ENCODE measurements around the gene MTHFD2L. TPM values are rescaled to one million over a fixed set of nuclear protein-coding genes. Genes with fewer than 3 reads are reported as not detected.

MTHFD2L gene
- total and polyA plus RNA-seq, 10 of the 15 experiments (the other 5 are each of a cell fraction or from before 2014, with no cell fraction given) = 4.8 to 25.4 (median 14.4) TPM

DNA sequence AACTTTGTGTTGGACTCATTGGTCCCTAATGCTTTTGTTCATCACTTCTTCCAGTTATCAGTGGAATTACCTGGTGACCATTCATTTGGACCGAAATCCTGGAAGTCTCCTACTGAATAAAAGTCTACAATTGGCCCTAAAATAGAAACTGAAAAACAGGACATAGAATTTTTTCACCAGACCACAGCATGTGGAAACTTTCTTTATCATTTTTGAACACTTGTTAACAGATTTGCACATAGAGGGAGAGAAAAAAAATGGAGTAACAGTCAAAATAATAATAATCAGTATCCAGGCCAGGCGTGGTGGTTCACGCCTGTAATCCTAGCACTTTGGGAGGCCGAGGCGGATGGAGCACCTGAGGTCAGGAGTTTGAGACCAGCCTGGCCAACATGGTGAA lies 157.5 kb downstream of the MTHFD2L start (continued):
- no peak for TF ChIP-seq SRF (IDR thresholded peaks at IDR 0.05; ENCODE audit: low read depth in 2 of 2, low read length in 2 of 2)
- no peak for TF ChIP-seq ZBTB33 (IDR thresholded peaks at IDR 0.05)
- TF ChIP-seq ATF2 (IDR thresholded peaks at IDR 0.05; ENCODE audit: low read length) = no peak
- TF ChIP-seq, protein P1, sequence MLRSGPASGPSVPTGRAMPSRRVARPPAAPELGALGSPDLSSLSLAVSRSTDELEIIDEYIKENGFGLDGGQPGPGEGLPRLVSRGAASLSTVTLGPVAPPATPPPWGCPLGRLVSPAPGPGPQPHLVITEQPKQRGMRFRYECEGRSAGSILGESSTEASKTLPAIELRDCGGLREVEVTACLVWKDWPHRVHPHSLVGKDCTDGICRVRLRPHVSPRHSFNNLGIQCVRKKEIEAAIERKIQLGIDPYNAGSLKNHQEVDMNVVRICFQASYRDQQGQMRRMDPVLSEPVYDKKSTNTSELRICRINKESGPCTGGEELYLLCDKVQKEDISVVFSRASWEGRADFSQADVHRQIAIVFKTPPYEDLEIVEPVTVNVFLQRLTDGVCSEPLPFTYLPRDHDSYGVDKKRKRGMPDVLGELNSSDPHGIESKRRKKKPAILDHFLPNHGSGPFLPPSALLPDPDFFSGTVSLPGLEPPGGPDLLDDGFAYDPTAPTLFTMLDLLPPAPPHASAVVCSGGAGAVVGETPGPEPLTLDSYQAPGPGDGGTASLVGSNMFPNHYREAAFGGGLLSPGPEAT (IDR thresholded peaks at IDR 0.05; ENCODE audit: low read depth) = no peak
- TF ChIP-seq, protein P2, sequence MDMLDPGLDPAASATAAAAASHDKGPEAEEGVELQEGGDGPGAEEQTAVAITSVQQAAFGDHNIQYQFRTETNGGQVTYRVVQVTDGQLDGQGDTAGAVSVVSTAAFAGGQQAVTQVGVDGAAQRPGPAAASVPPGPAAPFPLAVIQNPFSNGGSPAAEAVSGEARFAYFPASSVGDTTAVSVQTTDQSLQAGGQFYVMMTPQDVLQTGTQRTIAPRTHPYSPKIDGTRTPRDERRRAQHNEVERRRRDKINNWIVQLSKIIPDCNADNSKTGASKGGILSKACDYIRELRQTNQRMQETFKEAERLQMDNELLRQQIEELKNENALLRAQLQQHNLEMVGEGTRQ (IDR thresholded peaks at IDR 0.05; ENCODE audit: borderline replicate concordance, low read depth, low read length) = no peak

DNA sequence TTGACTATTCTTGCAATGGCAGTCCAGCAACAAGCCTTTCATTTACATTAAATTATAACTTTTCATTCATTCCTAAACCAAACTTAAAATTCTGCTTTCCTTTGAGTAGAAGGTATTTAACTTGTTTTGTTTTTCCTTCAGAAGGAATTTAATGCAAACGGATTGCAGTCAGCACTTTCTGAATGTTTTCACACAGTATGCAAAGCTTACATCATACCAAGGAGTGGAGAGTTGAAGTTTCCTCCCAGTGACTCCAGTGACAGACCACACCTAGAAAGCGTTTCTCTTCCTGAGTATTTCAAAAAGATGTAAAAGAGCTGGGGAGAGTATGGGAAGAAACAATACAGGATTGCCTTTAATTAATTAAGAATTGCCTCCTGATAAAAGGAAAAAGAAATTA lies 158.5 kb downstream of the MTHFD2L start:
- ChIA-PET SMC1A (ENCODE audit: uncharacterized antibody, unreplicated experiment) (interaction anchor here (0.6 to 3.2 kb wide), 4 partner anchors 88 to 751 kb away, joined by 3 to 13 read pairs (median 5); no protein-coding TSS in a partner anchor), CTCF (interaction anchor here (0.6 to 7.1 kb wide), 4 partner anchors 88 to 360 kb away, joined by 3 to 55 read pairs (median 12); no protein-coding TSS in a partner anchor), POLR2A (no interaction called here), RAD21 (ENCODE audit: unreplicated experiment) (interaction anchor here (0.7 to 2.0 kb wide), 3 partner anchors 10 to 136 kb away, joined by 3 to 7 read pairs (median 6); no protein-coding TSS in a partner anchor)
- Histone ChIP-seq H3K27ac (ENCODE audit: control insufficient read depth, insufficient read depth) (no peak overlapping the region), H3K27me3 (replicated peaks in 1 of 2; ENCODE audit: control insufficient read depth in 2 of 2, insufficient read depth in 2 of 2, low read length in 1 of 2) (no peaks in the 10 kb centered on the region), H2AFZ (ENCODE audit: control insufficient read depth, low read depth, low read length) (no peak overlapping the region), H3K36me3 (ENCODE audit: control insufficient read depth in 2 of 2, insufficient read depth in 2 of 2, low read length in 1 of 2) (no peaks in the 10 kb centered on the region), H3K79me2 (ENCODE audit: control insufficient read depth, insufficient read depth, low read length) (no peaks in the 10 kb centered on the region), H3K4me2 (ENCODE audit: control insufficient read depth, insufficient read depth) (no peak overlapping the region), H3K4me1 (ENCODE audit: control insufficient read depth, insufficient read depth, low read length) (peaks cover 9% of the 10 kb centered on the region), H4K20me1 (ENCODE audit: control insufficient read depth, insufficient read depth) (no peaks in the 10 kb centered on the region), H3K4me3 (no peak overlapping the region), H3K9me3 (replicated peaks; ENCODE audit: control insufficient read depth, insufficient read depth, low read length) (no peaks in the 10 kb centered on the region), H3K9ac (ENCODE audit: control insufficient read depth, insufficient read depth, low read length) (no peak overlapping the region)
- intact Hi-C loops (cut with micrococcal nuclease; ENCODE audit: unreplicated experiment) (no loop called here), in situ Hi-C loops (cut with MboI) (no loop called here)
- no TSS peak for BruUV-seq (replicated peaks)
- FAIRE-seq = no peak
- no peak for DNase-seq (ENCODE audit: low read depth, low spot score)
- no peak for ATAC-seq
- WGBS (ENCODE audit: insufficient coverage, insufficient replicate concordance, low lambda C conversion rate, missing lambda C conversion rate) = 66% methylated on average over 2 of the region's 2 CpGs
- TF ChIP-seq RB1 (IDR thresholded peaks at IDR 0.05; ENCODE audit: borderline replicate concordance) (no peak), MEF2B (IDR thresholded peaks at IDR 0.05; ENCODE audit: partially characterized antibody, poor library complexity, severe bottlenecking) (no peak), ZNF592 (IDR thresholded peaks at IDR 0.05) (no peak), HCFC1 (IDR thresholded peaks at IDR 0.05; ENCODE audit: low read length) (no peak), SUZ12 (IDR thresholded peaks at IDR 0.05; ENCODE audit: unreplicated experiment) (no peak), NFYB (IDR thresholded peaks at IDR 0.05; ENCODE audit: insufficient read depth, low read depth, low read length) (no peak)
